PC-3 (cell line): ENCODE results near the gene MON2. TPM values are rescaled to one million over a fixed set of nuclear protein-coding genes. Genes with fewer than 3 reads are reported as not detected.
A peak's percentile ranks its signal among the peaks of the same experiment; 100 is the strongest.

ENCODE experiments used
- ATAC-seq: fragments of 200-7000 bp; cut with Tn5 transposase; 2 replicates; pipeline ENCODE4 v1.9.1; 2020; ENCODE audit warnings: mild to moderate bottlenecking, moderate library complexity
- BruUV-seq: library from RNA; stranded (reverse); fragments of 400-500 nt; replicated peaks from 2 replicates; lab custom pipeline; 2021; lab: Mats Ljungman, UMichigan
- CTCF ChIA-PET: fragments of 300-600 bp; sonication (Branson Sonifier 250); formaldehyde crosslinking; loops from one replicate; lab custom pipeline; 2022; ENCODE audit warnings: antibody characterized with exemption; lab: Charles Lee
- POLR2A ChIA-PET: fragments of 300-600 bp; sonication (Branson Sonifier 250); formaldehyde crosslinking; loops from one replicate; lab custom pipeline; 2022; ENCODE audit warnings: antibody characterized with exemption; ENCODE audit not compliant: unreplicated experiment; lab: Charles Lee
- DNase-seq: peaks from one replicate; pipeline ENCODE4 v3.0.0-alpha.2; 2015
- H2AFZ ChIP-seq: fragments of 300-600 bp; sonication (generic); 2 replicates; pipeline ENCODE4 v1.6.0; 2016; ENCODE audit warnings: antibody characterized with exemption, low read length
- H3F3A ChIP-seq: fragments of 300-600 bp; sonication (generic); one replicate; pipeline ENCODE4 v1.6.0; 2017; ENCODE audit warnings: antibody characterized with exemption, low read length, control low read depth, mild to moderate bottlenecking; ENCODE audit not compliant: unreplicated experiment
- H3K27ac ChIP-seq: fragments of 300-600 bp; sonication (generic); 2 replicates; pipeline ENCODE4 v1.5.1; 2016; ENCODE audit warnings: mild to moderate bottlenecking, low read length
- H3K27me3 ChIP-seq: fragments of 300-600 bp; sonication (generic); 2 replicates; pipeline ENCODE4 v1.6.1; 2016; ENCODE audit warnings: low read length, mixed read lengths
- H3K36me3 ChIP-seq: fragments of 300-600 bp; sonication (generic); 2 replicates; pipeline ENCODE4 v1.6.1; 2016; ENCODE audit warnings: low read depth, mixed run types, low read length, mixed read lengths
- H3K4me1 ChIP-seq: fragments of 300-600 bp; sonication (generic); 2 replicates; pipeline ENCODE4 v1.5.1; 2016; ENCODE audit warnings: low read length; ENCODE audit not compliant: insufficient read depth
- H3K4me2 ChIP-seq: fragments of 300-600 bp; sonication (generic); 2 replicates; pipeline ENCODE4 v1.6.0; 2016; ENCODE audit warnings: low read length
- H3K4me3 ChIP-seq: fragments of 300-600 bp; sonication (generic); 2 replicates; pipeline ENCODE4 v1.5.1; 2016; ENCODE audit warnings: mild to moderate bottlenecking, low read length, mixed read lengths
- H3K79me2 ChIP-seq: fragments of 300-600 bp; sonication (generic); 2 replicates; pipeline ENCODE4 v1.6.1; 2017; ENCODE audit warnings: low read length, mixed read lengths
- H3K9ac ChIP-seq: fragments of 300-600 bp; sonication (generic); 2 replicates; pipeline ENCODE4 v1.6.0; 2016; ENCODE audit warnings: mild to moderate bottlenecking, low read length
- H3K9me2 ChIP-seq: fragments of 300-600 bp; sonication (generic); replicated peaks from 2 replicates; pipeline ENCODE4 v1.6.1; 2016; ENCODE audit warnings: mixed run types, low read length, mixed read lengths
- H3K9me3 ChIP-seq: fragments of 300-600 bp; sonication (generic); 2 replicates; pipeline ENCODE4 v1.6.1; 2016; ENCODE audit warnings: low read length, mixed read lengths
- H4K20me1 ChIP-seq: fragments of 300-600 bp; sonication (generic); 2 replicates; pipeline ENCODE4 v1.6.1; 2016; ENCODE audit warnings: low read length, mixed read lengths
- EZH2 ChIP-seq: fragments of 300-600 bp; sonication (generic); IDR thresholded peaks from one replicate; pipeline ENCODE4 v1.6.1; 2017; ENCODE audit warnings: antibody characterized with exemption, mild to moderate bottlenecking, low read length; ENCODE audit not compliant: unreplicated experiment
- EZH2phosphoT487 ChIP-seq: fragments of 300-600 bp; sonication (generic); IDR thresholded peaks from 2 replicates; pipeline ENCODE4 v1.6.1; 2018; ENCODE audit warnings: mild to moderate bottlenecking, antibody characterized with exemption, low read length, borderline replicate concordance
- intact Hi-C: fragments of 100-400 bp; cut with micrococcal nuclease; formaldehyde crosslinking; loops from 2 replicates; pipeline ENCODE4 v1.9.0; 2023
- total RNA-seq: library from RNA; depleted of rRNA; stranded (reverse); fragments of >200 nt; gene quantifications from 2 replicates; pipeline ENCODE4 v1.2.3, GENCODE V29; 2014
- TF ChIP-seq, protein P1 (sequence below): fragments of 300-600 bp; sonication (generic); conservative IDR thresholded peaks from 2 replicates; pipeline ENCODE4 v1.5.1; 2017; ENCODE audit warnings: antibody characterized with exemption, low read depth, mild to moderate bottlenecking, low read length

MON2 gene
- total RNA-seq, 1 experiment from 2014 or later: 19.1 TPM

- intact Hi-C loops: no loop called here
- H3K4me2 ChIP-seq: no peak overlapping the region
- ChIA-PET CTCF (interaction anchor here (0.6 kb wide), 1 partner anchor 58 kb away, joined by 5 read pairs; no protein-coding TSS in a partner anchor), POLR2A (no interaction called here)
- H3K27me3 ChIP-seq: no peaks in the 10 kb centered on the region
- no TSS peak for BruUV-seq
- TF ChIP-seq, protein P1, sequence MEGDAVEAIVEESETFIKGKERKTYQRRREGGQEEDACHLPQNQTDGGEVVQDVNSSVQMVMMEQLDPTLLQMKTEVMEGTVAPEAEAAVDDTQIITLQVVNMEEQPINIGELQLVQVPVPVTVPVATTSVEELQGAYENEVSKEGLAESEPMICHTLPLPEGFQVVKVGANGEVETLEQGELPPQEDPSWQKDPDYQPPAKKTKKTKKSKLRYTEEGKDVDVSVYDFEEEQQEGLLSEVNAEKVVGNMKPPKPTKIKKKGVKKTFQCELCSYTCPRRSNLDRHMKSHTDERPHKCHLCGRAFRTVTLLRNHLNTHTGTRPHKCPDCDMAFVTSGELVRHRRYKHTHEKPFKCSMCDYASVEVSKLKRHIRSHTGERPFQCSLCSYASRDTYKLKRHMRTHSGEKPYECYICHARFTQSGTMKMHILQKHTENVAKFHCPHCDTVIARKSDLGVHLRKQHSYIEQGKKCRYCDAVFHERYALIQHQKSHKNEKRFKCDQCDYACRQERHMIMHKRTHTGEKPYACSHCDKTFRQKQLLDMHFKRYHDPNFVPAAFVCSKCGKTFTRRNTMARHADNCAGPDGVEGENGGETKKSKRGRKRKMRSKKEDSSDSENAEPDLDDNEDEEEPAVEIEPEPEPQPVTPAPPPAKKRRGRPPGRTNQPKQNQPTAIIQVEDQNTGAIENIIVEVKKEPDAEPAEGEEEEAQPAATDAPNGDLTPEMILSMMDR: no peak
- TF ChIP-seq EZH2phosphoT487 (no peak), EZH2 (no peak)
- no peak overlapping the region for H3K27ac ChIP-seq
- peaks cover 20% of the 10 kb centered on the region; the same call in 1 of the 2 replicates for H3K36me3 ChIP-seq
- no peak overlapping the region for H3K4me3 ChIP-seq
- H3K9ac ChIP-seq: no peak overlapping the region
- no peaks in the 10 kb centered on the region for H3K4me1 ChIP-seq
- H4K20me1 ChIP-seq: no peaks in the 10 kb centered on the region
- ATAC-seq: no peak
- H3F3A ChIP-seq: no peaks in the 10 kb centered on the region
- H3K9me3 ChIP-seq: no peaks in the 10 kb centered on the region
- no peak overlapping the region for H2AFZ ChIP-seq
- no peaks in the 10 kb centered on the region for H3K9me2 ChIP-seq
- no peaks in the 10 kb centered on the region for H3K79me2 ChIP-seq
- DNase-seq: no peak
These were observed 69.9 kb downstream of the MON2 start for GRCh38 chr12:62536546-62536945.

DNA sequence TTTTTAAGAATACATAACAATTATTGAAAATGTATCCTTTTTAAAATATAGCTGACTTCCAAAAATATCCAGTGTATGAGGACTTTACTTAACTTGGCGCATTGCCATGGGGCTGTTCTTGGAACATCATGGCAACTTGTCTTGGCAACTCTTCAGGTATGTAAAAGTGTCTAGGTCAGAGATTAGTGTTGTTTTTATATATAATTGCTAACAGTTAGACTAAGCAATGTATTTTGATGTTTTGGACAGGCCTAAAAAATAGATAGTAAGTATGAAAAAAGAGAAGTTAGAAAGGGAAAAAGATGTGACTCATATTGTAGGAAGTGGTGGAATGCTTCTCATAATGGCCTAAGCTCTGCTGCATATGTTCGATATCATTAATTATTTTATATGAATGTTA lies 70.9 kb downstream of the MON2 start:
- no peak for ATAC-seq
- peak; percentile 7 for DNase-seq
- POLR2A ChIA-PET: no interaction called here
- BruUV-seq: no TSS peak
- H3F3A ChIP-seq: no peaks in the 10 kb centered on the region
- no peak overlapping the region for H3K27ac ChIP-seq
- no peaks in the 10 kb centered on the region for H4K20me1 ChIP-seq
- CTCF ChIA-PET: no interaction called here
- H3K36me3 ChIP-seq: peaks cover 20% of the 10 kb centered on the region; the same call in 1 of the 2 replicates
- TF ChIP-seq, protein P1: no peak
- no peak for TF ChIP-seq EZH2phosphoT487
- no peak for TF ChIP-seq EZH2
- H3K4me1 ChIP-seq: no peaks in the 10 kb centered on the region
- intact Hi-C loops: no loop called here
- H3K27me3 ChIP-seq: no peaks in the 10 kb centered on the region
- no peak overlapping the region for H3K4me2 ChIP-seq
- H3K79me2 ChIP-seq: no peaks in the 10 kb centered on the region
- H3K9ac ChIP-seq: no peak overlapping the region
- H3K9me3 ChIP-seq: no peaks in the 10 kb centered on the region
- no peaks in the 10 kb centered on the region for H3K9me2 ChIP-seq
- no peak overlapping the region for H3K4me3 ChIP-seq
- H2AFZ ChIP-seq: no peak overlapping the region

DNA sequence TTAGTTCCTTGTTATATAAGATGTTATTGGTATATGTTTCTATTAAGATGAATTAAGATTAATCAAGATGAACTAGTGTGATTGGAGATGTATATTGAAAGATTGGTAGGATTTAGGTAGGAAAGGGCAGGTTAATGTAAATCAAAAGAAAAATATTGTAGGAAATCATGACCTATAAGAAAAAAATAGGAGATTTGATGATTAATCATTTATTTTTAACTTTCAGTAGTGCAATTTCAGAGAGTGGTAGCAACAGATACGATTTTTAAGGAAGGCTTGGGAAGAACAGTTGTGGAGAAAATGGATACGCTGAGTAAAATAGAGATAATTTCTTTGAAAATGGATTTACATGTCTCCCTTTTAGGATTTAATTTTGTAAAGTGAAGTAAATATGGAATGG lies 73.7 kb downstream of the MON2 start:
- H3K79me2 ChIP-seq: no peaks in the 10 kb centered on the region
- no peaks in the 10 kb centered on the region for H3F3A ChIP-seq
- no peak overlapping the region for H3K9ac ChIP-seq
- H2AFZ ChIP-seq: no peak overlapping the region
- no peaks in the 10 kb centered on the region for H3K9me2 ChIP-seq
- H3K27ac ChIP-seq: no peak overlapping the region
- ChIA-PET POLR2A (no interaction called here), CTCF (no interaction called here)
- ATAC-seq: no peak
- no peak for DNase-seq
- H3K9me3 ChIP-seq: no peaks in the 10 kb centered on the region
- no peak overlapping the region for H3K4me2 ChIP-seq
- peaks cover 21% of the 10 kb centered on the region; the same call in 1 of the 2 replicates for H3K36me3 ChIP-seq
- no peak overlapping the region for H3K4me3 ChIP-seq
- intact Hi-C loops: no loop called here
- no peaks in the 10 kb centered on the region for H3K27me3 ChIP-seq
- H3K4me1 ChIP-seq: no peaks in the 10 kb centered on the region
- BruUV-seq: no TSS peak
- TF ChIP-seq EZH2phosphoT487: no peak
- TF ChIP-seq EZH2: no peak
- TF ChIP-seq, protein P1: no peak
- H4K20me1 ChIP-seq: no peaks in the 10 kb centered on the region
